ENCODE results near the gene RPS2. TPM values are rescaled to one million over a fixed set of nuclear protein-coding genes. Genes with fewer than 3 reads are reported as not detected.
"Not testable (repeated sequence)": the region's sequence is repeated elsewhere in the genome, so short reads cannot be mapped to it uniquely, and the experiment has no call there.

RPS2 gene
- total RNA-seq, 2 donors from 2014 or later: 1,131 to 1,263 TPM

DNA sequence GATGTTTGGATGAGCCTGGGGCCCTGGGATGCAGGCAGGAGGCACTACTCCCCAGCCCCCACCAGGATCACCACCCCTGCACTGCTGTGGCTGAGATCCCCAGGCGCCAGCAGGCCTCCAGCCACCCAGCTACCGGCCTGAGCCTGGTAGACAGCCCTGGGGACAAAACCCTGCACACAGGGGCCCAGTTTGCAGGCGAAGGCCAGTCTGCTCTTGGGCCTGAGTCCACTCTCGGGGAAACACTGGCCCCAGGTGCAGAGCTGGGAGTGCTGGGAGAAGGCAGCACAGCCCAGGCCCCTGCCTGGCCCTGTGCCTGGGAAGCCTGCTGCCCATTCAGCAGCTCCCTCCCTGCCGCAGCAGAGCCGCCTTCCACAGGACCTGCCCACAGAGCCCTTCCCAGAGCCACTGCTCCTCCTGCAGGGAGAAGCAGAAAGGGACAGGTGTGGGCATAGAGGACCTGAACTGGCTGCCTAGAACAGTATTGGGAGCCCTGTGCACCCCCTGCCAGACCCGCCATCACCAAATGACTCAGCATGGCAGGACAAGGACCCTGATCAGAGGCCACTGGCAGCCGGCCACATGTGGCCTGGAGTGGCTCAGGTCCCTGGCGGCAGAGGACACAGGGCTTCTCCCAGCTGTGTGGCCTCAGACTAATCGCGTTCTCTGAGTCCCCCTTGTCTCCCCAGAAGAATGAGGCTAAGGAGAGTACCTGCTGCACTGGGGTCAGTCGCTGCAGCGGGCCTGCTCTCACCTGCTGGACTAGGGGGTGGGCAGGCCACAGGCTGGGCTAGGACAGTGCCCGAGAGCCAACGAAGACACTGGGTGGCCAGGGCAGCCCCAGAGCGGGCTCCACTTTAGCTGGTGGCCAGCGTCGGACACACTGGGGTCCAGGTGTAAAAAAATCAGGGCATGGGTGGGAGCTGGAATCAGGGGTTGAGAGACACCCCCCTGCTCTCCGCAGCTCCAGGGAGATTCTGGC, 32.3 kb downstream of the RPS2 start:
- intact Hi-C loops (cut with DNase I): loop anchor here in 1 of 2 donors (5.0 kb wide), 1 partner anchor 70 kb away; no protein-coding TSS in a partner anchor
- no peak for DNase-seq (ENCODE audit: low spot score)

DNA sequence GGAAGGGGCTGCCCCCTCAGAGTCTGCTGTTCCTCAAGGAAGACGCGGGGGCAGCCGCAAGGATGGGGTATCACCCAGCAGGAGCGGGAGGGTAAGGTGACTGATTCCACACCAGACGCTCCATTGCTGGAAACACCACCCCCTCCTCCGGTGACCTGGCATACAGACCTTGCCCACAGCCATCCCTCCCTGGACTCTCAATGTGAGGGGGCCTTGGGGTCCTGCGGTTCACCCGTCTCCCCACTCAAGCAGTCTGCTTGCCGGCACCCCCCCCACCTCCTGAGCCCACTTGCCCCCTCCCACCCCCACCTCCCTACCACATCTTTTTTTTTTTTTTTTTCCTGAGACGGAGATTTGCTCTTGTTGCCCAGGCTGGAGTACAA, 34.3 kb downstream of the RPS2 start:
- intact Hi-C loops (cut with DNase I): loop anchor here in 1 of 2 donors (5.0 kb wide), 1 partner anchor 68 kb away; no protein-coding TSS in a partner anchor
- DNase-seq (ENCODE audit: low spot score): no peak

DNA sequence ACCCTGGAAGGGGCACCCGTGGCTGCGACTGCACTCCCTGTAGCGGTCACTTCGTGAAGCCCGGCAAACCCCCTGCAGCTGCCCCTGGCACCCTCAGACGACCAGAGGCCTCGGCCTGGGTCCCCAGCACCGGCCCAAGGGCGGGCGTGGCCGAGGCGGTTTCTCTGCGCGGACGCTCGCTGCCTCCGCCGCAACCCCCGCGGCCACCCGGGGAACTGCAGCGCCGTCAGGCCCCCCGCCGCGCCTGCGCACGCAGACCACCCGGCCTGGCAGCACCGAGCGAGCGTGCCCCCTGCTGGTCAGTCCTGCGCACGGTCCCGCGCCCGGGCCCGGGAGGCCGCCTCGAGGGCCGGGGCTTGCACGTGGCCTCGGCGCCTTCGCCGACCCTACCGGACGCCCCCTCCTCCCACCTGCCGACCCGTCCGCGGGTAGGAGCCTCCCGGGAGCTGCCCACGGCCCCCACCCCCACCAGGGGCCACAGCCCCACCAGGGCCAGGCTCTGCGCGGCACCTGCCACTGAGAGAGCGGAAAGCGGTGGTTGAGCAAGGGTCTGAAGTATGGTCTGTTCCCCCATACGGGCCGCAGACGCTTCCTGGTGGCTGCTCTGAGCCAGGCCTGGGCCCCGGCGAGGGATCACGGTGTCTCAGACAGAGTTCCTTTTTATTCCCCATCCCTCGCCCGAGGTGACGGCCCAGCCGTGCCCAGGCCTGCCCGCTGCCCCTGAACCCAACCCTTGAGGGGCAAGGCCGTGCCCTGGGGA, 34.9 kb downstream of the RPS2 start:
- intact Hi-C loops (cut with DNase I): loop anchor here (2.0 to 5.0 kb wide), 2 partner anchors 65 to 67 kb away; no protein-coding TSS in a partner anchor

DNA sequence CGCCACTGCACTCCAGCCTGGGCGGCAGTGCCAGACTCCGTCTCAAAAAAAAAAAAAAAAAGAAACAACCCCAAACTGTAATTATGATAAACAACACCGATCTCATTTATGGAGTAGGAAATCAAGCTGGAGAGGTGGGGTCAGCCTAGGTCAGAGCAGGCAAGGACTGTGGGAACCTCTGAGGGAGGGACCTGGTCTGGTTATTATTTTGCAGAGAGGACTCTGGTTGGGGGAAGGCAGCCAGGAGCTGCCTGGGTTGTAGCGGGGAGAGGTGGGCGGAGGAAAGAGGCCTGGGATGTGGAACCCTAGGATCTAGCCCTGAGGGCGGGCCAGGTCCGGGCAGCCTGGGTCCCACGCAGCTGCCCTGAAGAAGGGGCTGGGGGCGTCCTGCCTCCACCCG, 35.5 kb downstream of the RPS2 start:
- intact Hi-C loops (cut with DNase I): loop anchor here in 1 of 2 donors (2.0 kb wide), 1 partner anchor 64 kb away; no protein-coding TSS in a partner anchor
- no peak for DNase-seq (ENCODE audit: low spot score)

More for the DNA sequence above, 34.9 kb downstream of the RPS2 start:
- peak; percentile 97 for DNase-seq (ENCODE audit: low spot score)

DNA sequence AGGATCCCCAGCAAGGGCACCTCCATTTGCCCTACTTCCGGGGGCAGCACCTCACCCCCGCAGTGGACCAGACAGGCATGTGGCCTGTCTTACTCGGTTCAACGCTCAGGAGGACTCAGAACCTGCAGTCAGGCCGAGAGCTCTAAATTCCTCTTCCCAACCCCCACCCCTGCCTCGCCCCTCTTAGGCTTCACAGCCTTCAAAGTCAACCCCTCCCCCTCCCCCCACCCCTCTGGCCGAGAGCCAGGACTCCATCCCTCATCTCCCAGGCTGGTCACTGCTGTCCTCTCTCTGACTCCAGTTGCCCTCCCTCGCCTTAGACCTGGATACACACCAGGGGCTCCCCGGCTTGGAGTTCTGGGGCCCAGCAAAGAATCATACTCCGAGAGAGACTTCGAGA, 38.4 kb downstream of the RPS2 start:
- DNase-seq (ENCODE audit: low spot score): no peak
- intact Hi-C loops (cut with DNase I): no loop called here

DNA sequence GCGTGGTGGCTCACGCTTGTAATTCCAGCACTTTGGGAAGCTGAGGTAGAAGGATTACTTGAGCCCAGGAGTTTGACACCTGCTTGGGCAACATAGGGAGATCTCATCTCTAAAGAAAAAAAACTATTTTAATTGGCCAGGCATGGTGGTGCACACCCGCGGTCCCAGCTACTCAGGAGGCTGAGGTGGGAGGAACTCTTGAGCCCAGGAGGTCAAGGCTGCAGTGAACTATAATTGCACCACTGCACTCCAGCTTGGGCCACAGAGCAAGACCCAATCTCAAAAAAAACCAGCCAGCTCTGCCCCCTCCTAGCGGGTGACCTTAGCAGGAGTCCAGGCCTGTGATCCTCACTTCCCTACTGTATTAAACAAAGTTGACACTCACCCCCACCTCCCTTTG, 40.5 kb downstream of the RPS2 start:
- intact Hi-C loops (cut with DNase I): loop anchor here (5.0 kb wide), 2 partner anchors 72 to 1353 kb away; no protein-coding TSS in a partner anchor
- DNase-seq (ENCODE audit: low spot score): no peak

DNA sequence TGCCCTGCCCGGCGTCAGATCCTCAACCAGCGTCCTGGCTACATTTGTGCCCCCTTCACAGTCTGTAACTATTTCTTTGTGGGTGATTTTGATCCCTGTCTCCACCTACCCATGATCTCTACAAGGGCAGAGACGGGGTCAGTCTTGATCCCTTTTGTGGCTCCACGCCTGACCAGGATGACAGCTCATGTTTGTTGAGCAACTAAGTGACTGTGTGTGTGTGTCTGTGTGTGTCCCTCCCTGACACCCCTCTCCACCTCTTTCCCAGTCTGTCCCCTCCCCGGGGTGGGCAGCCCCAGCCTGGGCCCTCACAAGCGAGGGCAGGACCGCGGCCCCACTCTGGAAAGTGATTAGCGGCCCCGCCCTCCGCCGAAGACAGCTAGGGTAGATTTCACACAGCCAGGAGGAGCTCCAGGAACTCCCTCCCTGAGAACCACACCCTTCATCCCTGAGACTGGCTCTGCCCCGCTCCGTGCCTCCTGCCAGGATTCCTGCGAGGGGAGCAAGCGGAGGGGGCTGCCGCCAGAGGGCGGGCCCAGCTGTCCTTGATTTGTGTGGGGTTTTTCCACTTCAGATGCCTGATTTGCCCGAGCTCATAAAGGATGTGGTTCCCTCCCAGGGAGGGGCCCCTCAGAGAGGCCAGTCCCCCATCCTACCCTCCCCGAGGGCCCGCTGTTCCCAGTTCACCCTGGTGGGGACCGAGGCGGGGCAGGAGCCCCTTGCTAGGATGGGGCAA, 41.2 kb downstream of the RPS2 start:
- intact Hi-C loops (cut with DNase I): loop anchor here (5.0 kb wide), 2 partner anchors 71 to 1354 kb away; no protein-coding TSS in a partner anchor
- no peak for DNase-seq (ENCODE audit: low spot score)

DNA sequence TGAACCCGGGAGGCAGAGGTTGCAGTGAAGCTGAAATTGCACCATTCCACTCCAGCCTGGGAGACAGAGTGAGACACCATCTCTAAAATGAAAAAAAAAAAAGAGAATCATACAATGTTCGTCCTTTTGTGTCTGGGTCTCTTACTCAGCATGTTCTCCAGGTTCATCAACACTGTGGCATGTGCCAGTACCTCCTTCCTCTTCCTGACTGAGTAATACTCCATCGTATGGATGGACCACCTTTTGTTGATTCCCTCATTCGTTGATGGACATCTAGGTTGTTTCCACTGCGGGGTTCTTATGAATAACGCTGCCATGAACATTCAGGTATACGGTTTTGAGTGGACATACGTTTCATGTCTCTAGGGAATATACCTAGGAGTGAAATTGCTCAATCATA, 42.3 kb downstream of the RPS2 start:
- intact Hi-C loops (cut with DNase I): loop anchor here (5.0 kb wide), 2 partner anchors 70 to 1355 kb away; no protein-coding TSS in a partner anchor
- DNase-seq (ENCODE audit: low spot score): no peak

DNA sequence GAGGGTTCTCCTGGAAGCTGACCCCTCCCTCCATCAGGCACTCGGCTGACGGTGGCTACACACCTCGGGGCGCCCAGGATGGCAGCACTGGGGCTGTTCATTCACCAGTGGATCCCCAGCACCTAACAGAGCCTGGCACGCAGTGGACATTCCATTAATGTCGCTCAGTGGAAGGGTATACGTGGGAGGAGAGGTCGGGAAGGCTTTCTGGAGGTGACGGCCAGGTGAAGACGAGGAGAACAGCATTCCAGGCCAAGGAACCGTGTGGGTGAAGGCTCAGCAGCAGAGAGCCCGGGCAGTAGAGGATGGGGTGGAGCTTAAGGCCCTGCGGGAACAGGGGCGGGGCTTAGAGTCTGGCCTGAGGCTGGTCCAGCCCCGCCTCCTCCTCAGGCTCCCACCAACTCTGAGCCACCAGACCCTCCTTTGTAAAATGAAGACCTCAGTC, 43.9 kb downstream of the RPS2 start:
- intact Hi-C loops (cut with DNase I): loop anchor here (5.0 kb wide), 2 partner anchors 68 to 1357 kb away; no protein-coding TSS in a partner anchor
- DNase-seq (ENCODE audit: low spot score): no peak

DNA sequence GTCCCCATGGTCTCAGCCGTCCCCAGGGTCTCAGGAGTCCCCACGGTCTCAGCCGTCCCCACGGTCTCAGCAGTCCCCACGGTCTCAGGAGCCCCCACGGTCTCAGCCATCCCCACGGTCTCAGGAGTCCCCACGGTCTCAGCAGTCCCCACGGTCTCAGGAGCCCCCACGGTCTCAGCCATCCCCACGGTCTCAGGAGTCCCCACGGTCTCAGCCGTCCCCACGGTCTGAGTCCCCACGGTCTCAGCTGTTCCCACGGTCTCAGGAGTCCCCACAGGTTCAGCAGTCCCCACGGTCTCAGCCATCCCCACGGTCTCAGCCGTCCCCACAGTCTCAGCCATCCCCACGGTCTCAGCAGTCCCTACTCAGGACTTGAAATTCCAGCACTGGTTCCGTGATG, 44.5 kb downstream of the RPS2 start:
- not testable (repeated sequence) for DNase-seq (ENCODE audit: low spot score)
- intact Hi-C loops (cut with DNase I): loop anchor here (5.0 kb wide), 2 partner anchors 68 to 1357 kb away; no protein-coding TSS in a partner anchor

DNA sequence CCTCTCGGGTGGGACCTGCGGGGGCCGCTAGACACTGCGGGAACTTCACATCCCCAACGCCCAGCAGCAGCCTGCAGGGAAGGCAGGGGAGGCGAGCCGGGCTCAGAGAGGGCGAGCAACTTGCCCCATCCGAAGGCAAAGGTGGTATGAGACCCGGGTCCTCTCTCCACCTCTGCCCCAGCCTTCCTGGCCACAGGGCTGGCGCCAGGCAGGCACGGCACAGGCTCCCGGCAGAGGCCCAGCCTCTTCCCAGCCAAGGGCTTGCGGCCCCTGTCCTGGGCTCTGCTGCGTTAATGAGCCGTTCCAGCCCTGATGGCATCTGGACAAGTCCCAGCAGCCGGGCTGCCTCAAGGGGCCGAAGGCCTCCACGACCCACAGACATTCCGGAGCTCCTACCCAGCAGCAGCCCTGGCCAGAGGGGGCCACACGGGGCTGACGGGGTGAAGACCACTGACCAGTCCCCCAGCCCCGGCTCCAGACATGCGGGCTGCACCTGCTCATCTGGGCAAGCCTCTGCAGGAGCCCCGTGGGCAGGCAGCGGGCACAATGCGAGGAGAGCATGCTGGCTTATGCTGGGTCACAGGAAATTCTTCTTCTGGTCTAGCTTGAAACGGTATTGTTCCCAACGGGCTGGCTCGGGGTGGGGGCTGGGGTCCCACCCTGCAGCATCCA, 45.2 kb downstream of the RPS2 start:
- DNase-seq (ENCODE audit: low spot score): no peak

DNA sequence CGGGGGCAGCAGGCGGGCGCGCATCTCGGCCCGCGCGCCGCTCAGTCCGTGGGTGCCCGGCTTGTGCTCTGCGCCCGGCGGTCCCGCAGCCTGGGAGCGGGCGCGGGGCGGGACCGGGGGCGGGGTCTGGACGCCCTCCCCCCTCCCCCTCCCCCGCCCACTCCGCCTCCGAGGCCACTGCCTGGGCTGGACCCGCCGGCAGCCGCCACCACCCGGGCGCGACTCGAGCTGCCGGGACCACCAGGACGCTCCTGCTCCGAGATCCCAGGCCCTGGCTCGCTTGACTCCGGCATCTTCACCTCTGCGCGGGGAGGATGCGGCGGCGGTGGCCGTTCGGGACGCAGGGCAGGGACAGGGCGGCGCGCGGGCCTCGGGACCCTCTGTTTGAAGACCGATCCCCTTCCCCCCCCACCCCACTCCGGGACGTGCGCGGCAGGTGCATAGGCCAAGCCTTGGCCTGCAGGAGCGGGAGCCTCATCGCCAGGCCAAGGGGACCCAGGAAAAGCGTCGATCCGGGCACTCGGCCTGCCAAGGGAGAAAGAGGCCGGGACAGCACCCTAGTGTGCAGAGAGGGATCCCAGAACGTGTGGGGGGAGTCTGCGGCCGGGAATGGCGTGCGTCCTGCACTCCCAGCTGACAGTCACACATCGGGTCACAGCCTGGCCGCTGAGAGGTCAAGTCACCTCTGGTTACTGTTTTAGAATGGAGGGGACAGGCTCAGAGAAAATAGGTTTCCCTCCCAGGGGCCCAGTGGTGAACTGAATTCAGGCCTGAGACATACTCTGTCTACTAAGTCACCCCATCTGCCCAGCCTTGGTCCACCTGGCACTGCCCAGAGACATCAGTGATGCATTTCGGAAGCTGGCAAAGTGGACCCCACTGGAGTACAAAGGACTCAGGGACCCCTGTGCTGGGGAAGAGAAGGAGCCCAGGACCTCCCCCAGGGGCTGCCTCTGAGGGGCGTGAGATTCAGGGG, 46.0 kb downstream of the RPS2 start, which contains the start of gene HS3ST6:
TSS of gene HS3ST6 (minus strand) at position 65 of the 976 bp plus-strand sequence. CDS start 92 bp downstream, outside the sequence.
- no peak for DNase-seq (ENCODE audit: low spot score)
- intact Hi-C loops (cut with DNase I): no loop called here

More for the DNA sequence above, 45.2 kb downstream of the RPS2 start:
- intact Hi-C loops (cut with DNase I): no loop called here

DNA sequence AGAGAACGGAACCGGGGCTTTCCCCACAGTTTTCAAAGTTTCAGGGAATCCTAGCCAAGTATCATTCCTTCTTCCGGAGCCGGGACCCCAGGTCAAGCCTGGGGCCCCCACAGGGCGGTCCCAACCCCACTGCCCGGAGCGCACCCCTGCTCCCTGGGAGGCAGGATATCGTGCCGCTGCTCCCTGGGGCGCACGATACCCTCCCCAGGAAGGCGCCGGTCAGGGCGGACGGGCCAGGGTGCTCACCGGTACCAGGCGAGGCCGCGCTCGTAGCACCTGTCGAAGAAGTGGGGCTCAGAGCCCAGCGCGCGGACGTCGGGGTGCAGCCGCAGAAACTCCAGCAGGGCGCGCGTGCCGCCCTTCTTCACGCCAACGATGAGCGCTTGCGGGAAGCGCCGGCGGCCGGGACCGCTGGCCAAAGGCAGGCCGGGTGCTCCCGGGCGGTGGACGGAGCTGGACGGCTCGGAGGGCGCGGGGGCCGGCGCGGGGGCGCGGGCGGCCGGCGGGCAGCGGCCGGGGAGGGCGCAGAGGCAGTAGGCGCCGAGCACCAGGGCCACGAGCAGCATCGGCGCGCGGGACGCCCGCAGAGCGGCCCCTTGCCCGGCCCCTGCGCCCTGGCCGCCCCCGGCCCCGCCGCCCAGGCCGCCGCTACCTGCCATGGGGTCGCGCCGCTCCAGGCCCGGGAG, 46.8 kb downstream of the RPS2 start:
- DNase-seq (ENCODE audit: low spot score): no peak
- intact Hi-C loops (cut with DNase I): no loop called here

DNA sequence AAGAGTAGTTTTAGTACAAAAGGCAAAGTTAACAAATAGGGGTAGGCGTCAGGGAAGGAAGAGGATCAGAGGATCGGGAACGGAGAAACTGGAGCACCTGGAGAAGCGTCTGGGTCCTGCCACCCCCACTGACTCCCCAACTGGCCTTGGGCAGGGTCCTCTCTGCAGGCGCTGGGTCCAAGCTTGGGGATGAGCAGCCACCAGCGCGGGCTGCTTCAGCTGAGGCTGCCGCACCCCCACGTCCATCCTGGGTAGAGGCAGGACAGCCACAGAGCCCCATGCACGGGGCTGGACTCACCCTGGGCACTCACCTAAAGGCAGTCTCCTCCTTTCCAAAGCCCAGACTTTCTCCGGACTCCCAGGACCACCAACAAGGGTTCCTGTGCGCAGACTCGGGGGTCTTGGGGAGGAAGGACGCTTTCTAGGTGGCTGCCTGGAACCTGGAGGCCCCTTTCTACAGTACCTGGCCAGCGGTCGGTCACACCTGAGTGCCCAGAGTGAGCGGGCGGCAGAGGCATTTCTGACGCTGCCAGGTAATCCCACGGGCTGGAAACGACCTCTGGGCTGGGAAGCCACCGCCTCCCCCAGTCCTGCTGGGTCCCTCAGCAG, 47.5 kb downstream of the RPS2 start:
- intact Hi-C loops (cut with DNase I): no loop called here
- no peak for DNase-seq (ENCODE audit: low spot score)

DNA sequence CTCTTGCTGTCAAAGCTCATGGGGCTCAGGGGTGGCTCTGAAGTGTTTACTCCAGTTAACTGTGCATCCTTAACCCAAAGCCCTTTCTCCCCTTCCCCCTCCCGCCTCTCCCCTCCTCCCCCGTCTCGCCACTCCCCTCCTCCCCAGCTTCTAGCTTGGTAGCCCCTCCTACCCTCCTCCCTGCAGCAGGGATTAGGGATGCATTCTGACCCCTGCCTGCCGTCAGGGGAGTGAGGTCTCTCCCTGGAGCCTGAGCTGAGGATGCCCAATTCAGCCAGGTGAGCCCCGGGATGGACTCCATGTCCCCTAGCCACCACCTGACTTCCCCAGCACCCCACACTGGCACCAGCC, 48.0 kb downstream of the RPS2 start:
- no peak for DNase-seq (ENCODE audit: low spot score)
- intact Hi-C loops (cut with DNase I): no loop called here
